HG03135 (cell line): ENCODE results near the gene CALML3.

Source experiments
- ATAC-seq: cut with Tn5 transposase; IDR thresholded peaks from one replicate; pipeline ENCODE4 v1.9.1; 2021; ENCODE audit warnings: mild to moderate bottlenecking, moderate library complexity; ENCODE audit not compliant: unreplicated experiment

CALML3 gene

DNA sequence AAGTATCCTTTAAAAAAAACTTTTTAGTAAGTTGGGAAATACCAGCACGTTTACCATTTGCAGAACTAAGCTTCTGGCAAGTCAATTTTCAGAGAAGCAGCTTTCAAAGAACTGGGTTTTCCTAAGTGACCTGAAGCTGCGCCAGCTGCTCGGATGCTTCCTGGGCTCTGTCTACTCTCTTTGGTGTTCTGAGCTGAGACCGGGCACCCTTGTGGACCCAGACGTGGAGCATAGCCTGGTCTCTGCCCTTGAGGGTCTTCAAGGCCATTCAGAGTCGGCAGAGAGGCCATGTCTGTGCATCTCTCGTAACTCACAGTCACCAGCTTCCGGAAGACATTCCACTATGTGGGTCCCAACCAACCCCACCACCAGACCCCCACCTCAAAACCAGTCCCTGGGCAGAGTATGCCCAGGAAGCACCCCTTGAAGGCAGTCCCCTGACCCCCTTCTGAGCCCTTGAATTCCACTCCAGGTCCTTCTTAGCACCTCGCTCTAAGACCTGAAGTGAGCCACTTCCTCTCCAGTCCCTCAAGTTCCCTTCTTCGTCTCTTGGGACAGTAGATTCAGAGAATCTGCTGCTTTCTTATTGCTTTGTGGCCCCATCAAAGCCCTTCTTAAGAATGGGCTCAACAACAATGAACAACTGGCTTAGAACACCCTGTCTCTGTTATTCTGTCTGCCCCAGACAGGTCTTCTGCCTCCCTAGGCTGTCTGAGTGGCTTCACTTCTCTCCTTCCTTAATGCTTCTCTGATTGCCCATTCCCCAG is 33.9 kb upstream of the CALML3 start:
- ATAC-seq = no peak

- ATAC-seq = no peak
Observed at GRCh38 chr10:5491477-5491876, 33.3 kb upstream of the CALML3 start.

- no peak for ATAC-seq
Observed at GRCh38 chr10:5492322-5492855, 32.4 kb upstream of the CALML3 start.

- ATAC-seq = no peak
Observed at GRCh38 chr10:5492929-5493576, 31.7 kb upstream of the CALML3 start.

DNA sequence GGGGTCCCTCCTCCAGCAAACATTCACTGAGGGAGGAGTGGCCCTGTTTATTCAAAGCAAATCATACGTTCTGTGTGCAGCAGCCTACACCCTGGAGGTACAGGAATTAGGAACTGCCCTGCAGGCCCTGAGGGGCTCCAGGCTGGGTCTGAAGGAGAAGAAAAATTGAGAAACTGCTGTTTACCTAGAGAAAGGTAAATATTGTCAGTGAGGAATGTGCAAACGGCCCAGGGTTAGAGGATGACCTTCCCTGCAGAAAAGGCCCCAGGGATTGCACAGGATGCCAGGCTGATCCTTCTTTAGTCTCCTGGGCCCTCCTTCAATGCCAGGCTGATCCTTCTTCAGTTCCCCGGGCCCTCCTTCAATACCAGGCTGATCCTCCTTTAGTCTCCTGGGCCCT is 31.1 kb upstream of the CALML3 start:
- no peak for ATAC-seq

DNA sequence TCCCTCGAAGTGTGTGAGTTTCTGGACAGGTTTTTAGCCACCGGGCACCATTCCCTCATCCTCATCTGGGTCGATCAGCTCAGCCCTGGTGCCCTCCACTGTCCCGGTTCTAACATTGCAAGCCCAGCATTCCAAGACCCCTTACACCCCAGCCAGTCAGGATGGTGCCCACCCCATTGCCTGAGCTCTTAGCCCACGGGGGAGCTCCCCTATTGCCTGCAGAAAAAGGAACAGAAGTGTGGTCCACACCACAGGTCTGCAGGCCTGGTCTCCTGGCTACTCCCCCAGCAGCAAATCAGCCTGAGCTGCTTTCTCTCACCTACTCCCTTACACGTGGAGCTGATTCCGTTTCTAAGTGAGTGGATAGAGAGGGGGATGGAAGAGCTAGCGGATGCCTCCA is 30.1 kb upstream of the CALML3 start:
- ATAC-seq = no peak

DNA sequence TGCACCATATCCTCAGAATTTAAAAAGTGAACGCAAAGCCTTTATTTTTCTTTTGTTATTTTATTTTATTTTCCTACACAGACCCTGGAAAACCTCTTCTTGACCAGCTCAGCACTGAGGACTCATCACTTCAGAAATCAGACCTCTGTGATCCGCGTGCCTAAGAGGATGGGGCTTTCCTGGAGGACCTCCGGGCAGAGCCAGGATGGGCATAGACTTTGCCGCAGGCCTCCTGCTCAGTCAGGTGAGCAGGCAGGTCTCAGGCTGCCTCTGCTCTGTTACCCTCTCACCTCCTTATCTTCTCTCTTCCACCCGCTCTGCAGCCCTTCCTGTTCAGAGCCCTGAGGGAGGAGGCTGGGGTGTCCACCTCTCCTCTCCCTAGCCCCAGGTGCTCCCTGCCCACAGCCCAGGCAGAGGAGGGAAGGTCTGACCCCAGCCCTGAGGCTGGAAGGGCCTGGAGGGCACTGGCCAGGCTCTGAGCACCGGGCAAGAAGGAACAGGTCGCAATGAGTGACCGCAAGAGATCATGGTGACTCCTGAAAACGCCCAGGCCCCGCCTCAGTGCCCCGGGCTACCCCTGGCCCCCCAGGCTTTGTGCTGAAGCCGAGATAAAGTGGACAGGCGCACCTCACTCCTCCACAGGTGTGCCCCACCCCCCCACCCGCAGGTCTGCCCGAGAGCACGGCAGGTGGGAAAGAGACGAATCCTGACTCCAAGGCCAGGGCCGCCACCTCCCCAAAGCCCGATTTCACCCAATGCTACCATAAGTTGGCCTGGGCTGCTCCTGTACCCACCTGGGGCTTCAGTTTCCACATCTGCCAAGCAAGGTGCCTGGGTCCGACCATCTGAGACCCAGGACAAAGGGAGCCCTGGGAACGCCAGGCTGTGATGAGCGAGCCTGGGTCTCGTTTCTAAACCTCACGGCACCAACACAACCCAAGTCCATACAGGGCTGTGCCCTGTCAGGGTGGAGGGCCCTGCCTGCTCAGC is 28.2 kb upstream of the CALML3 start:
- ATAC-seq = no peak

DNA sequence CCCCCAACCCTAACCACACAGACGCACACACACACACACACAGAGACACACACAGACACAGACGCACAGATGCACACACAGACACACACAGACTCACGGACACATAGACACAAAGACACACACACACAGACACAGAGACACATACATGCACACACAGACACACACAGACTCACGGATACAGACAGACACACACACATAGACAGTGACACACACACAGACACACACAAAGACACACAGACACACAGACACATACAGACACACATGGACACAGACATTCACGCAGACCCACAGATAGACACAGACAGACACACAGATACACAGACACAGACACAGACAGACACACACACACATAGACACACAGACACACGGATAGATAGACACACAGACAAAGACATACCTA is 27.5 kb upstream of the CALML3 start:
- no peak for ATAC-seq

DNA sequence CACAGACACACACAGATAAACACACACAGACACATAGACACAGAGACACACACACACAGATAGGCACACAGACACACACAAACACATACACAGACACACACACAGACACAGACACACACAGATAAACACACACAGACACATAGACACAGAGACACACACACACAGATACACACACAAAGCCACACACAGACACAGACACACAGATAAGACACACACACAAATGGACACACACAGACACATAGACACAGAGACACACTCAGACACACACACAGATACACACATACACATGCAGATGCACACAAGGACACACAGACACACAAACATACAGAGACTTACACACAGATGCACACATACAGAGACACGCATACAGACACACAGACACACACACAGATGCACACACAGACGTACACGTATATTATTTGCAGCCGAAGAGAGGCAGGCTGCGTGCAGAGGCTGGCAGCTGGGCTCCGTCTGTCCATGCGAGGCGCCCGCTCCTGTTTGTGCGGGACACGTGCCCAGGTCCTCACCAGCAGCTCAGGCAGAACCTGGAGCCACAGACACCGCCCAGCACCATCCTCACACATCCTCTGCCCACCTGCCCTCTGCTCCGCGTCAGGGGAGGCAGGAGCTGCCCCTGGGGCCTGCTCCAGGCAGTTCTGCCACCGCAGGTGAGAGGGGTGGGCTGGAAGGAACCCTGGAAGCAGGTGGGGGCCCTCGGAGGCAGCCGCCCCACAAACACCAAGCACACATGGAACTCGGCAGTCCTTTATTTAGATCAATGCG is 26.6 kb upstream of the CALML3 start:
- ATAC-seq = no peak

- no peak for ATAC-seq
Observed at GRCh38 chr10:5498791-5499492, 25.8 kb upstream of the CALML3 start.

- no peak for ATAC-seq
Observed at GRCh38 chr10:5499493-5500140, 25.1 kb upstream of the CALML3 start, which contains the start of gene CALML5. CALML5 (minus strand) TSS chr10:5499570; CDS start chr10:5499438, 132 bp downstream.

DNA sequence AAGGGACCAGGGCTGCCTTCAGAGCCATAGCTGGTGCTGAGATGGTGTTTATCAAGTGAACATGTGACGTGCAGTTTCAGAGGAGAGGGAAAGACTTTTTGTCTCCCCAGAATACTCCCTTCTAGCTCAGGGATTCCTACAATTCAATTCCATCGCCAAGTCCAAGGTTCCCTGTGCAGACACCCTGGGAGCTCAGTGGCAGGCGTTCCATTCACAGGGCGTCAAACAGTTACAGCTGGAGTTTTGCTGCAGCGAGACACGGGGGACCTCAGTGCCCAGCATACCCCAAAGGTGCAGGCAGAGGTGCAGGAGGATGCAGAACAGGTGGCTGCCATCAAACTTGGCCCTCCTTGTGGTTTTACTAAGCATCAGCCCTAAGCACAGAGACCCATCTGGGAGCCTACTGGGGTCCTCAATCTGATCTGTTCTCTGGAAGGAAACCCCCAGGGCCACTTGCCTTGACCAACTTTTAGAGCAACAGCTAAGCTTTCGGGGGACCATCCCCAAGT is 24.5 kb upstream of the CALML3 start:
- ATAC-seq = no peak

DNA sequence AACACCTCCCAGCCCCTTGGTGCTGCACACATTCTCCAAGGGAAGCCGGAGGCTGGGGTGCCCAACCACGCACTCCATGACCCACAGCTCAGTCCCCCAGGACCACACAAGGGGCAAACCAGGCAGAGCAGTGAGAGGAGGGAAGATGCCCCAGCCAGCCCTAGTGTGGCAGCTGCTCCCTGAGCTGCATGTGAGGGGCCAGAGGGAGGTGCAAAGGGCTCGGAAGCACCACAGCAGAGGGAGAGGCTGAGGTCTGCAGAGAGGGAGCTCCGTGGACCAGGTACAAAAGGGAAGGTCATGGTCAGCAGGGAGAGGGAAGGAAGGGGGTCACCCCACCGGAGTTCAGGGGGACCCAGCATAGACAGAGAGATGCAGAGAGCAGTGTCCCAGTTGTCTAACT is 23.9 kb upstream of the CALML3 start:
- ATAC-seq = no peak

- ATAC-seq = no peak
Observed at GRCh38 chr10:5502061-5502521, 22.7 kb upstream of the CALML3 start.

- no peak for ATAC-seq
Observed at GRCh38 chr10:5502571-5503476, 21.9 kb upstream of the CALML3 start.

DNA sequence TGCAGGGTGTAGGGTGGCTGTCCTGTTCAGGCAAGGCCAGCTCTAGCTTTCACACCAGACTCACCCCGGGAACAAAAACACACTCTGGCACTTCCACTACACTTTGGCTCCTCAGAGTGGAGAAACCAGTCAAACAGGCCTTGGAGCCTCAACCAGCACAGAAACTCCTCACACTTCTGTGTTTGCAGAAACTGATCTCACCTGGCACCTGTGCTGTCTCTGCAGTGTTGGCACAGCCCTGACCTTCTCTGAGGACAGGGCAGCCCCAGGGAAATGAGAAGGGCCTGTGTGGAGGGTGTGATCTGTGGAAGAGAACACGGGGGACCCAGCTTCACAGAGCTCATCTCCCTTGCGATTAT is 21.3 kb upstream of the CALML3 start:
- no peak for ATAC-seq

DNA sequence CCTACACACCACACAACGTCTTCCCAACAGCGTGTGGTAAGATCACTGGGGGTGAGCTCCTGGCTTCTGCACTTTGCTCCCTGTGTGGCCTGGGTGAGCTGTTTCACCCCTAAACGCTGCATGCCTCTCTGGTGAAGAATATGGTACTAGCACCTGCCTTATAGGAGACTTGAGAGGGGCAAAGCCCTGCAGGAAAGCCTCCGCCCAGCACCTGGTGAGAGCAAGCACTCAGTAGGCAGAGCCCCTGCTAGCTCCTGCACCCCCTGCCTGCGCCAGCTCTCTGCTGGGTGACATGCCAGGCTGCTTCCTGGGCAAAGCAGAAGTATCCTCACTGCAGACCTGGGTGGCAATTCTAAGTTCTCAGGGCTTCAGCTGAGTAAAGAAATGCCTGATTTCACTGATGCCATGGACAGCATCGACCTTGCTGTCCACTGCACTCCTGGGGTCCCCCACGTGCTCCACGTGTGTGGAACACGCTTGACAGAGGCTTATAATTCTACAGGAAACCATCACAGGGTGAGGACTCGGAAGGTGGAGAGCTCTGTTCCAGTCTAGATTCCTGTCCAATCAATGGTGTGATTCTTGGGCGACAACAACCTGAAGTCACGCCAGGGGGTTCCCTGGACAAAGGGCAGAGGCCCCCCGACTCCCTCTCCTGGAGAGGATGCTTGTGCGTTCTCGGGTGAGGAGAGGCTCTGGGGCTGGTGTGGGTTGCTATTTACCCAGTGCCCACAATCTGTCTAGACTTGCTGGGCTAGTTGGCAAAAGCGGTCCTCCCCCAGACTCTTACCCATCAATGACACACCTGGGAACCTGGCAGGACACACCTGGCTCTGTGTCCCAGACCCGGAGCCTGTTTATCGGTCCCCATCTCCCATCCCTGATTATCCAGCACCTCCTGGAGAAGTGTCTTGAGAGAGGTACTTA is 20.4 kb upstream of the CALML3 start:
- ATAC-seq = no peak
